ENCODE results near the gene PRPSAP1. TPM values are rescaled to one million over a fixed set of nuclear protein-coding genes. Genes with fewer than 3 reads are reported as not detected.

PRPSAP1 gene
- total and polyA plus RNA-seq, 2 of the 8 experiments (the other 6 are each of a cell fraction or from before 2014, with no cell fraction given), result 32.0 to 54.2 TPM

GRCh38 chr17:76270770-76271668 lies 82.7 kb downstream of the PRPSAP1 start:
- no peak overlapping the region for H3K4me3 ChIP-seq (ENCODE audit: extremely low read depth in 1 of 4, insufficient read depth in 2 of 4, low read depth in 3 of 4, low read length in 4 of 4)
- H2BK15ac ChIP-seq (ENCODE audit: low read length), result 0 out of 2 replicates have a peak overlapping the region, but pooled peaks have one; percentile 31
- 0 out of 2 replicates have a peak overlapping the region, but pooled peaks have one; percentile 24 for H2AK5ac ChIP-seq (ENCODE audit: low read depth, low read length)
- no peak for TF ChIP-seq GABPA (IDR thresholded peaks at IDR 0.05; ENCODE audit: borderline replicate concordance, insufficient read depth, low read length)
- no peak for TF ChIP-seq CBX5 (IDR thresholded peaks at IDR 0.05; ENCODE audit: low read depth, low read length)
- TF ChIP-seq TAF7 (optimal IDR thresholded peaks at IDR 0.05; ENCODE audit: borderline replicate concordance, low read depth, low read length), result no peak
- TF ChIP-seq SRF (IDR thresholded peaks at IDR 0.05; ENCODE audit: low read depth, low read length), result no peak
- H2BK5ac ChIP-seq (ENCODE audit: low read depth, low read length), result peak overlapping the region; percentile 60; the same call in 1 of the 2 replicates
- H3K14ac ChIP-seq (ENCODE audit: insufficient read length), result no peak overlapping the region
- H2BK120ac ChIP-seq (replicated peaks; ENCODE audit: low read depth, low read length), result no peak overlapping the region
- peak overlapping the region; percentile 81 for H4K8ac ChIP-seq (ENCODE audit: extremely low read depth, insufficient read depth, low read length)
- no peak overlapping the region for H2BK20ac ChIP-seq (ENCODE audit: low read length)
- H3K79me2 ChIP-seq (ENCODE audit: control insufficient read depth in 1 of 2, insufficient read depth in 2 of 2, low read length in 2 of 2), result peaks cover 3 to 24% of the 10 kb centered on the region in 2 experiments; a peak in 3 of 4 replicates
- no peaks in the 10 kb centered on the region for H3K27me3 ChIP-seq (replicated peaks in 1 of 4; ENCODE audit: control insufficient read depth in 3 of 4, extremely low read depth in 1 of 4, insufficient read depth in 3 of 4, low read length in 3 of 4)
- no peak overlapping the region for H3K23ac ChIP-seq (ENCODE audit: insufficient read length)
- no peak overlapping the region for H3K4me2 ChIP-seq (ENCODE audit: insufficient read depth in 1 of 2, low read depth in 2 of 2, low read length in 2 of 2)
- CTCF ChIA-PET (ENCODE audit: partially characterized antibody), result interaction anchor here (0.7 to 6.2 kb wide), 9 partner anchors 8 to 257 kb away, joined by 3 to 63 read pairs (median 3); partner anchors contain the start of gene RNF157
- no peak overlapping the region for H2BK12ac ChIP-seq (ENCODE audit: low read depth, low read length)
- DNase-seq (ENCODE audit: low read depth in 1 of 2, low spot score in 2 of 2) (no peak), FAIRE-seq (no peak)
- H4K5ac ChIP-seq (ENCODE audit: insufficient read length, low read depth, low read length), result no peak overlapping the region
- H3K27ac ChIP-seq (ENCODE audit: low read depth, low read length), result peak overlapping the region; percentile 43; the same call in 1 of the 2 replicates
- no peak overlapping the region for H4K91ac ChIP-seq (replicated peaks; ENCODE audit: insufficient read length, low read length)
- no peaks in the 10 kb centered on the region for H3K23me2 ChIP-seq (ENCODE audit: low read depth, low read length)
- H4K20me1 ChIP-seq (replicated peaks in 1 of 2; ENCODE audit: control insufficient read depth in 1 of 2, insufficient read depth in 2 of 2, low read length in 2 of 2), result no peaks in the 10 kb centered on the region
- H3K18ac ChIP-seq (ENCODE audit: extremely low read depth, low read length), result no peak overlapping the region; the same call in 1 of the 2 replicates
- POLR2A ChIA-PET (ENCODE audit: partially characterized antibody), result interaction anchor here (0.9 to 3.1 kb wide), 5 partner anchors 9 to 261 kb away, joined by 3 to 12 read pairs (median 5); no protein-coding TSS in a partner anchor
- H3K4ac ChIP-seq (replicated peaks; ENCODE audit: insufficient read length, low read depth, low read length), result no peak overlapping the region
- no peak overlapping the region for H2AFZ ChIP-seq (ENCODE audit: low read length)
- peaks cover 5 to 27% (median 20%) of the 10 kb centered on the region in 4 experiments for H3K4me1 ChIP-seq (replicated peaks in 1 of 4; ENCODE audit: control insufficient read depth in 3 of 4, insufficient read depth in 4 of 4, low read length in 3 of 4)
- 79% methylated on average over 11 of the region's 14 CpGs; no CpG with 5 or more reads in 1 of the 2 experiments for WGBS, 2 experiments (ENCODE audit: extremely low coverage in 1 of 2, insufficient coverage in 1 of 2, insufficient read length in 1 of 2, insufficient replicate concordance in 2 of 2, low coverage in 1 of 2, low lambda C conversion rate in 2 of 2, missing lambda C conversion rate in 1 of 2)
- H3K9me3 ChIP-seq (ENCODE audit: insufficient read depth in 2 of 2, low read depth in 1 of 2, low read length in 1 of 2), result no peaks in the 10 kb centered on the region
- H3K79me1 ChIP-seq (ENCODE audit: low read depth, low read length), result peaks cover 2% of the 10 kb centered on the region; the same call in 1 of the 2 replicates
- no peak overlapping the region for H3K9ac ChIP-seq (replicated peaks in 1 of 4; ENCODE audit: extremely low read depth in 1 of 4, low read depth in 3 of 4, low read length in 3 of 4)
- H3K56ac ChIP-seq (replicated peaks; ENCODE audit: insufficient read length, low read depth, low read length), result no peak overlapping the region
- no peaks in the 10 kb centered on the region for H3K36me3 ChIP-seq (ENCODE audit: control insufficient read depth in 2 of 4, insufficient read depth in 4 of 4, low read length in 3 of 4)
